Measurements from ENCODE around the gene POU6F2. TPM values are rescaled to one million over a fixed set of nuclear protein-coding genes. Genes with fewer than 3 reads are reported as not detected.
A peak's percentile ranks its signal among the peaks of the same experiment; 100 is the strongest.
"Not testable (repeated sequence)": the region's sequence is repeated elsewhere in the genome, so short reads cannot be mapped to it uniquely, and the experiment has no call there.

POU6F2 gene
- total and polyA plus RNA-seq, 2 experiments from 2014 or later, result 7.2 to 7.3 TPM

DNA sequence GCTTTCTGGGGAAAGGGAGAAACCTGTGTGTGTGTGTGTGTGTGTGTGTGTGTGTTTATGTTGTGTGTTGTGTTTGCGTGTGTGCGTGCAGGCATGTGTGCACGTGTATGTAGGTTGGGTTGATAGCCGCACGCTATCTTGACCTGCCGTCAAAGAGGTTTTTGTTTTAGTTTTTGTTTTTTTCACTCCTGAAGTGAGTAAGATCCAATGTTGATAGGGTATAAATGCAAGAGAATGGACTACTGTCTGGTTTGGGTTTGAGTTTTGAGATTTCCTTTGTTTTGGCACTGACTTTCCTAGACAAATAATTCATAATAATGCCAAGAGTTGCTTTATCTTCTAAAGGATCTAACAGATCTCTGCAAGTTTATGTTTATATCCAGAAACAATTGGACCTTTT, 27.8 kb downstream of the POU6F2 start:
- no peak overlapping the region for H3K4me3 Mint-ChIP-seq
- Histone ChIP-seq H4K20me1 (replicated peaks; ENCODE audit: insufficient read depth) (no peaks in the 10 kb centered on the region; the same call in 1 of the 2 replicates), H2AFZ (no peak overlapping the region), H3K79me2 (replicated peaks; ENCODE audit: insufficient read depth) (no peaks in the 10 kb centered on the region), H3F3A (replicated peaks; ENCODE audit: low read depth) (no peaks in the 10 kb centered on the region), H3K27me3 (ENCODE audit: insufficient read depth) (no peaks in the 10 kb centered on the region), H3K4me2 (no peak overlapping the region), H3K36me3 (ENCODE audit: insufficient read depth) (no peaks in the 10 kb centered on the region), H3K9me2 (ENCODE audit: insufficient read depth) (peaks cover 5% of the 10 kb centered on the region; the same call in 1 of the 2 replicates), H3K4me1 (ENCODE audit: insufficient read depth) (no peaks in the 10 kb centered on the region), H3K4me3 (no peak overlapping the region), H3K27ac (ENCODE audit: low read depth) (no peak overlapping the region)
- no peaks in the 10 kb centered on the region for H3K27me3 Mint-ChIP-seq (ENCODE audit: insufficient read depth, low read depth, poor library complexity)
- DNase-seq (ENCODE audit: low spot score) (no peak), ATAC-seq (no peak)
- TF ChIP-seq NANOG (IDR thresholded peaks at IDR 0.05; ENCODE audit: borderline replicate concordance) (no peak), EZH2 (IDR thresholded peaks at IDR 0.05; ENCODE audit: low read depth, unreplicated experiment) (no peak), JUNB (IDR thresholded peaks at IDR 0.05; ENCODE audit: unreplicated experiment) (no peak), STAT1 (IDR thresholded peaks at IDR 0.05; ENCODE audit: unreplicated experiment) (no peak), ZNF331 (CRISPR knock-in tag; IDR thresholded peaks at IDR 0.05; ENCODE audit: low read depth) (no peak), EZH2phosphoT487 (IDR thresholded peaks at IDR 0.05; ENCODE audit: unreplicated experiment) (no peak)
- TF ChIP-seq, protein P1, sequence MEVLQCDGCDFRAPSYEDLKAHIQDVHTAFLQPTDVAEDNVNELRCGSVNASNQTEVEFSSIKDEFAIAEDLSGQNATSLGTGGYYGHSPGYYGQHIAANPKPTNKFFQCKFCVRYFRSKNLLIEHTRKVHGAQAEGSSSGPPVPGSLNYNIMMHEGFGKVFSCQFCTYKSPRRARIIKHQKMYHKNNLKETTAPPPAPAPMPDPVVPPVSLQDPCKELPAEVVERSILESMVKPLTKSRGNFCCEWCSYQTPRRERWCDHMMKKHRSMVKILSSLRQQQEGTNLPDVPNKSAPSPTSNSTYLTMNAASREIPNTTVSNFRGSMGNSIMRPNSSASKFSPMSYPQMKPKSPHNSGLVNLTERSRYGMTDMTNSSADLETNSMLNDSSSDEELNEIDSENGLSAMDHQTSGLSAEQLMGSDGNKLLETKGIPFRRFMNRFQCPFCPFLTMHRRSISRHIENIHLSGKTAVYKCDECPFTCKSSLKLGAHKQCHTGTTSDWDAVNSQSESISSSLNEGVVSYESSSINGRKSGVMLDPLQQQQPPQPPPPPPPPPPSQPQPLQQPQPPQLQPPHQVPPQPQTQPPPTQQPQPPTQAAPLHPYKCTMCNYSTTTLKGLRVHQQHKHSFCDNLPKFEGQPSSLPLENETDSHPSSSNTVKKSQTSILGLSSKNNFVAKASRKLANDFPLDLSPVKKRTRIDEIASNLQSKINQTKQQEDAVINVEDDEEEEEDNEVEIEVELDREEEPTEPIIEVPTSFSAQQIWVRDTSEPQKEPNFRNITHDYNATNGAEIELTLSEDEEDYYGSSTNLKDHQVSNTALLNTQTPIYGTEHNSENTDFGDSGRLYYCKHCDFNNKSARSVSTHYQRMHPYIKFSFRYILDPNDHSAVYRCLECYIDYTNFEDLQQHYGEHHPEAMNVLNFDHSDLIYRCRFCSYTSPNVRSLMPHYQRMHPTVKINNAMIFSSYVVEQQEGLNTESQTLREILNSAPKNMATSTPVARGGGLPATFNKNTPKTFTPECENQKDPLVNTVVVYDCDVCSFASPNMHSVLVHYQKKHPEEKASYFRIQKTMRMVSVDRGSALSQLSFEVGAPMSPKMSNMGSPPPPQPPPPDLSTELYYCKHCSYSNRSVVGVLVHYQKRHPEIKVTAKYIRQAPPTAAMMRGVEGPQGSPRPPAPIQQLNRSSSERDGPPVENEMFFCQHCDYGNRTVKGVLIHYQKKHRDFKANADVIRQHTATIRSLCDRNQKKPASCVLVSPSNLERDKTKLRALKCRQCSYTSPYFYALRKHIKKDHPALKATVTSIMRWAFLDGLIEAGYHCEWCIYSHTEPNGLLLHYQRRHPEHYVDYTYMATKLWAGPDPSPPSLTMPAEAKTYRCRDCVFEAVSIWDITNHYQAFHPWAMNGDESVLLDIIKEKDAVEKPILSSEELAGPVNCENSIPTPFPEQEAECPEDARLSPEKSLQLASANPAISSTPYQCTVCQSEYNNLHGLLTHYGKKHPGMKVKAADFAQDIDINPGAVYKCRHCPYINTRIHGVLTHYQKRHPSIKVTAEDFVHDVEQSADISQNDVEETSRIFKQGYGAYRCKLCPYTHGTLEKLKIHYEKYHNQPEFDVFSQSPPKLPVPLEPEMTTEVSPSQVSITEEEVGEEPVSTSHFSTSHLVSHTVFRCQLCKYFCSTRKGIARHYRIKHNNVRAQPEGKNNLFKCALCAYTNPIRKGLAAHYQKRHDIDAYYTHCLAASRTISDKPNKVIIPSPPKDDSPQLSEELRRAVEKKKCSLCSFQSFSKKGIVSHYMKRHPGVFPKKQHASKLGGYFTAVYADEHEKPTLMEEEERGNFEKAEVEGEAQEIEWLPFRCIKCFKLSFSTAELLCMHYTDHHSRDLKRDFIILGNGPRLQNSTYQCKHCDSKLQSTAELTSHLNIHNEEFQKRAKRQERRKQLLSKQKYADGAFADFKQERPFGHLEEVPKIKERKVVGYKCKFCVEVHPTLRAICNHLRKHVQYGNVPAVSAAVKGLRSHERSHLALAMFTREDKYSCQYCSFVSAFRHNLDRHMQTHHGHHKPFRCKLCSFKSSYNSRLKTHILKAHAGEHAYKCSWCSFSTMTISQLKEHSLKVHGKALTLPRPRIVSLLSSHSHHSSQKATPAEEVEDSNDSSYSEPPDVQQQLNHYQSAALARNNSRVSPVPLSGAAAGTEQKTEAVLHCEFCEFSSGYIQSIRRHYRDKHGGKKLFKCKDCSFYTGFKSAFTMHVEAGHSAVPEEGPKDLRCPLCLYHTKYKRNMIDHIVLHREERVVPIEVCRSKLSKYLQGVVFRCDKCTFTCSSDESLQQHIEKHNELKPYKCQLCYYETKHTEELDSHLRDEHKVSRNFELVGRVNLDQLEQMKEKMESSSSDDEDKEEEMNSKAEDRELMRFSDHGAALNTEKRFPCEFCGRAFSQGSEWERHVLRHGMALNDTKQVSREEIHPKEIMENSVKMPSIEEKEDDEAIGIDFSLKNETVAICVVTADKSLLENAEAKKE (CRISPR knock-in tag; IDR thresholded peaks at IDR 0.05), result no peak
- TF ChIP-seq, protein P2, sequence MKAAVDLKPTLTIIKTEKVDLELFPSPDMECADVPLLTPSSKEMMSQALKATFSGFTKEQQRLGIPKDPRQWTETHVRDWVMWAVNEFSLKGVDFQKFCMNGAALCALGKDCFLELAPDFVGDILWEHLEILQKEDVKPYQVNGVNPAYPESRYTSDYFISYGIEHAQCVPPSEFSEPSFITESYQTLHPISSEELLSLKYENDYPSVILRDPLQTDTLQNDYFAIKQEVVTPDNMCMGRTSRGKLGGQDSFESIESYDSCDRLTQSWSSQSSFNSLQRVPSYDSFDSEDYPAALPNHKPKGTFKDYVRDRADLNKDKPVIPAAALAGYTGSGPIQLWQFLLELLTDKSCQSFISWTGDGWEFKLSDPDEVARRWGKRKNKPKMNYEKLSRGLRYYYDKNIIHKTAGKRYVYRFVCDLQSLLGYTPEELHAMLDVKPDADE (IDR thresholded peaks at IDR 0.05), result no peak
- TF ChIP-seq, protein P3, sequence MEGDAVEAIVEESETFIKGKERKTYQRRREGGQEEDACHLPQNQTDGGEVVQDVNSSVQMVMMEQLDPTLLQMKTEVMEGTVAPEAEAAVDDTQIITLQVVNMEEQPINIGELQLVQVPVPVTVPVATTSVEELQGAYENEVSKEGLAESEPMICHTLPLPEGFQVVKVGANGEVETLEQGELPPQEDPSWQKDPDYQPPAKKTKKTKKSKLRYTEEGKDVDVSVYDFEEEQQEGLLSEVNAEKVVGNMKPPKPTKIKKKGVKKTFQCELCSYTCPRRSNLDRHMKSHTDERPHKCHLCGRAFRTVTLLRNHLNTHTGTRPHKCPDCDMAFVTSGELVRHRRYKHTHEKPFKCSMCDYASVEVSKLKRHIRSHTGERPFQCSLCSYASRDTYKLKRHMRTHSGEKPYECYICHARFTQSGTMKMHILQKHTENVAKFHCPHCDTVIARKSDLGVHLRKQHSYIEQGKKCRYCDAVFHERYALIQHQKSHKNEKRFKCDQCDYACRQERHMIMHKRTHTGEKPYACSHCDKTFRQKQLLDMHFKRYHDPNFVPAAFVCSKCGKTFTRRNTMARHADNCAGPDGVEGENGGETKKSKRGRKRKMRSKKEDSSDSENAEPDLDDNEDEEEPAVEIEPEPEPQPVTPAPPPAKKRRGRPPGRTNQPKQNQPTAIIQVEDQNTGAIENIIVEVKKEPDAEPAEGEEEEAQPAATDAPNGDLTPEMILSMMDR (conservative IDR thresholded peaks at IDR 0.05; ENCODE audit: low read depth in 2 of 2), result no peak
- no peaks in the 10 kb centered on the region for H3K9me3 Mint-ChIP-seq
- H3K4me1 Mint-ChIP-seq, result peaks cover 10% of the 10 kb centered on the region
- no peak overlapping the region for H3K27ac Mint-ChIP-seq
- H3K36me3 Mint-ChIP-seq (ENCODE audit: low read depth), result no peaks in the 10 kb centered on the region

DNA sequence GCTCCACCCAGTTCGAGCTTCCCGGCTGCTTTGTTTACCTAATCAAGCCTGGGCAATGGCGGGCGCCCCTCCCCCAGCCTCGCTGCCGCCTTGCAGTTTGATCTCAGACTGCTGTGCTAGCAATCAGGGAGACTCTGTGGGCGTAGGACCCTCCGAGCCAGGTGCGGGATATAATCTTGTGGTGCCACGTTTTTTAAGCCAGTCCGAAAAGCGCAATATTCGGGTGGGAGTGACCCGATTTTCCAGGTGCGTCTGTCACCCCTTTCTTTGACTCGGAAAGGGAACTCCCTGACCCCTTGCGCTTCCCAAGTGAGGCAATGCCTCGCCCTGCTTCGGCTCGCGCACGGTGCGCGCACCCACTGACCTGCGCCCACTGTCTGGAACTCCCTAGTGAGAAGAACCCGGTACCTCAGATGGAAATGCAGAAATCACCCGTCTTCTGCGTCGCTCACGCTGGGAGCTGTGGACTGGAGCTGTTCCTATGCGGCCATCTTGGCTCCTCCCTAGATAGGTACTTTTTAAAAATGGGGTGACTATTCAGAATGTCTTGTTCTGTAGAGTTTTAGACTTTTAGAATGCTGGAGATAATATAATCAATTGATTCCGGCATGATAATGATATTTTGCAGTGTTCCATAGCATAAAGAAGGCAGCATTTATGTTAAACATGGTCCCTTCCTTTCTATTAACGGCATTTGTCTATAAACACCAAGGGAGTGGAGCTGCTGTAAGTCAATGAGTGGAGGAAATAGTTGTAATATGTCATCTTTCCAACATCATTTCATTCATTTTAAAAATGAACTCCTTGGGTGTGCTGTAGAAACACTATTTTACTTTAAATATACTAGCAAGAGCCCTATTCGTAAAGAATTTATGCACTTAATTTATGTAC, 35.6 kb downstream of the POU6F2 start:
- H4K20me1 ChIP-seq (replicated peaks; ENCODE audit: insufficient read depth); H3K9me3 Mint-ChIP-seq; H3F3A ChIP-seq (replicated peaks; ENCODE audit: low read depth); H3K27me3 Mint-ChIP-seq (ENCODE audit: insufficient read depth, low read depth, poor library complexity); H3K9me2 ChIP-seq (ENCODE audit: insufficient read depth); H3K4me1 ChIP-seq (ENCODE audit: insufficient read depth); H3K36me3 Mint-ChIP-seq (ENCODE audit: low read depth); H3K27me3 ChIP-seq (ENCODE audit: insufficient read depth); H3K36me3 ChIP-seq (ENCODE audit: insufficient read depth); ATAC-seq; H3K79me2 ChIP-seq (replicated peaks; ENCODE audit: insufficient read depth): not testable (repeated sequence)
- Mint-ChIP-seq H3K4me1 (peaks cover 18% of the 10 kb centered on the region), H3K27ac (peak overlapping the region; percentile 94), H3K4me3 (peak overlapping the region; percentile 72)
- peak overlapping the region; percentile 30 for H3K27ac ChIP-seq (ENCODE audit: low read depth)
- H3K4me3 ChIP-seq, result peak overlapping the region; percentile 46
- DNase-seq (ENCODE audit: low spot score), result peak; percentile 28
- H2AFZ ChIP-seq, result 0 out of 2 replicates have a peak overlapping the region, but pooled peaks have one; percentile 5
- peak overlapping the region; percentile 74 for H3K4me2 ChIP-seq

Measured in GM23338 (cell line).